Measurements from ENCODE around the gene P2RY1. TPM values are rescaled to one million over a fixed set of nuclear protein-coding genes. Genes with fewer than 3 reads are reported as not detected.

The P2RY1 gene
- total and polyA plus RNA-seq, 2 experiments from 2014 or later = 15.2 to 59.8 TPM

GRCh38 chr3:152885076-152885475 is 50.1 kb downstream of the P2RY1 start (continued):
- TF ChIP-seq, protein P1, sequence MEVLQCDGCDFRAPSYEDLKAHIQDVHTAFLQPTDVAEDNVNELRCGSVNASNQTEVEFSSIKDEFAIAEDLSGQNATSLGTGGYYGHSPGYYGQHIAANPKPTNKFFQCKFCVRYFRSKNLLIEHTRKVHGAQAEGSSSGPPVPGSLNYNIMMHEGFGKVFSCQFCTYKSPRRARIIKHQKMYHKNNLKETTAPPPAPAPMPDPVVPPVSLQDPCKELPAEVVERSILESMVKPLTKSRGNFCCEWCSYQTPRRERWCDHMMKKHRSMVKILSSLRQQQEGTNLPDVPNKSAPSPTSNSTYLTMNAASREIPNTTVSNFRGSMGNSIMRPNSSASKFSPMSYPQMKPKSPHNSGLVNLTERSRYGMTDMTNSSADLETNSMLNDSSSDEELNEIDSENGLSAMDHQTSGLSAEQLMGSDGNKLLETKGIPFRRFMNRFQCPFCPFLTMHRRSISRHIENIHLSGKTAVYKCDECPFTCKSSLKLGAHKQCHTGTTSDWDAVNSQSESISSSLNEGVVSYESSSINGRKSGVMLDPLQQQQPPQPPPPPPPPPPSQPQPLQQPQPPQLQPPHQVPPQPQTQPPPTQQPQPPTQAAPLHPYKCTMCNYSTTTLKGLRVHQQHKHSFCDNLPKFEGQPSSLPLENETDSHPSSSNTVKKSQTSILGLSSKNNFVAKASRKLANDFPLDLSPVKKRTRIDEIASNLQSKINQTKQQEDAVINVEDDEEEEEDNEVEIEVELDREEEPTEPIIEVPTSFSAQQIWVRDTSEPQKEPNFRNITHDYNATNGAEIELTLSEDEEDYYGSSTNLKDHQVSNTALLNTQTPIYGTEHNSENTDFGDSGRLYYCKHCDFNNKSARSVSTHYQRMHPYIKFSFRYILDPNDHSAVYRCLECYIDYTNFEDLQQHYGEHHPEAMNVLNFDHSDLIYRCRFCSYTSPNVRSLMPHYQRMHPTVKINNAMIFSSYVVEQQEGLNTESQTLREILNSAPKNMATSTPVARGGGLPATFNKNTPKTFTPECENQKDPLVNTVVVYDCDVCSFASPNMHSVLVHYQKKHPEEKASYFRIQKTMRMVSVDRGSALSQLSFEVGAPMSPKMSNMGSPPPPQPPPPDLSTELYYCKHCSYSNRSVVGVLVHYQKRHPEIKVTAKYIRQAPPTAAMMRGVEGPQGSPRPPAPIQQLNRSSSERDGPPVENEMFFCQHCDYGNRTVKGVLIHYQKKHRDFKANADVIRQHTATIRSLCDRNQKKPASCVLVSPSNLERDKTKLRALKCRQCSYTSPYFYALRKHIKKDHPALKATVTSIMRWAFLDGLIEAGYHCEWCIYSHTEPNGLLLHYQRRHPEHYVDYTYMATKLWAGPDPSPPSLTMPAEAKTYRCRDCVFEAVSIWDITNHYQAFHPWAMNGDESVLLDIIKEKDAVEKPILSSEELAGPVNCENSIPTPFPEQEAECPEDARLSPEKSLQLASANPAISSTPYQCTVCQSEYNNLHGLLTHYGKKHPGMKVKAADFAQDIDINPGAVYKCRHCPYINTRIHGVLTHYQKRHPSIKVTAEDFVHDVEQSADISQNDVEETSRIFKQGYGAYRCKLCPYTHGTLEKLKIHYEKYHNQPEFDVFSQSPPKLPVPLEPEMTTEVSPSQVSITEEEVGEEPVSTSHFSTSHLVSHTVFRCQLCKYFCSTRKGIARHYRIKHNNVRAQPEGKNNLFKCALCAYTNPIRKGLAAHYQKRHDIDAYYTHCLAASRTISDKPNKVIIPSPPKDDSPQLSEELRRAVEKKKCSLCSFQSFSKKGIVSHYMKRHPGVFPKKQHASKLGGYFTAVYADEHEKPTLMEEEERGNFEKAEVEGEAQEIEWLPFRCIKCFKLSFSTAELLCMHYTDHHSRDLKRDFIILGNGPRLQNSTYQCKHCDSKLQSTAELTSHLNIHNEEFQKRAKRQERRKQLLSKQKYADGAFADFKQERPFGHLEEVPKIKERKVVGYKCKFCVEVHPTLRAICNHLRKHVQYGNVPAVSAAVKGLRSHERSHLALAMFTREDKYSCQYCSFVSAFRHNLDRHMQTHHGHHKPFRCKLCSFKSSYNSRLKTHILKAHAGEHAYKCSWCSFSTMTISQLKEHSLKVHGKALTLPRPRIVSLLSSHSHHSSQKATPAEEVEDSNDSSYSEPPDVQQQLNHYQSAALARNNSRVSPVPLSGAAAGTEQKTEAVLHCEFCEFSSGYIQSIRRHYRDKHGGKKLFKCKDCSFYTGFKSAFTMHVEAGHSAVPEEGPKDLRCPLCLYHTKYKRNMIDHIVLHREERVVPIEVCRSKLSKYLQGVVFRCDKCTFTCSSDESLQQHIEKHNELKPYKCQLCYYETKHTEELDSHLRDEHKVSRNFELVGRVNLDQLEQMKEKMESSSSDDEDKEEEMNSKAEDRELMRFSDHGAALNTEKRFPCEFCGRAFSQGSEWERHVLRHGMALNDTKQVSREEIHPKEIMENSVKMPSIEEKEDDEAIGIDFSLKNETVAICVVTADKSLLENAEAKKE (CRISPR knock-in tag; IDR thresholded peaks at IDR 0.05) = no peak
- TF ChIP-seq CREB1 (CRISPR knock-in tag; IDR thresholded peaks at IDR 0.05; ENCODE audit: low read depth) (no peak), STAT1 (IDR thresholded peaks at IDR 0.05; ENCODE audit: unreplicated experiment) (no peak), JUNB (IDR thresholded peaks at IDR 0.05; ENCODE audit: unreplicated experiment) (no peak), ZNF114 (CRISPR knock-in tag; IDR thresholded peaks at IDR 0.05) (no peak), NANOG (IDR thresholded peaks at IDR 0.05; ENCODE audit: borderline replicate concordance) (no peak), EZH2 (IDR thresholded peaks at IDR 0.05; ENCODE audit: low read depth, unreplicated experiment) (no peak)

Small RNA genes within 50 kb of the gene (small RNA-seq; reads per million reads assigned to genes)
- not detected for gene ATP5MGP5 (ENCODE audit: low replicate concordance)

Measured in GM23338 (cell line).